Mucosa of descending colon (tissue), 3 donors: ENCODE data around the gene PTCD2. TPM values are rescaled to one million over a fixed set of nuclear protein-coding genes. Genes with fewer than 3 reads are reported as not detected.

Source experiments
- ATAC-seq: fragments of 200-7000 bp; cut with Tn5 transposase; one replicate; pipeline ENCODE4 v1.9.1; 2020; ENCODE audit warnings: mild to moderate bottlenecking, moderate library complexity
- DNase-seq, 3 donors: peaks; one replicate each; pipeline ENCODE4 v3.0.0-alpha.2; 2020
- H3K36me3 ChIP-seq: fragments of 200-600 bp; one replicate; pipeline ENCODE4 v1.8.0; 2021; ENCODE audit warnings: low read depth, mild to moderate bottlenecking
- H3K4me1 ChIP-seq: fragments of 200-600 bp; one replicate; pipeline ENCODE4 v1.8.0; 2021; ENCODE audit warnings: low read depth, mild to moderate bottlenecking
- H3K4me3 ChIP-seq: fragments of 200-600 bp; one replicate; pipeline ENCODE4 v1.8.0; 2021; ENCODE audit warnings: mild to moderate bottlenecking
- H3K9me3 ChIP-seq: fragments of 200-600 bp; one replicate; pipeline ENCODE4 v1.8.0; 2021; ENCODE audit warnings: mild to moderate bottlenecking
- CTCF ChIP-seq: fragments of 200-600 bp; IDR thresholded peaks from one replicate; pipeline ENCODE4 v1.8.0; 2022; ENCODE audit warnings: antibody characterized with exemption, mild to moderate bottlenecking
- intact Hi-C, 2 donors: fragments of 100-400 bp; cut with DNase I in 1 of 2; cut with micrococcal nuclease in 1 of 2; formaldehyde crosslinking; loops; one replicate each; pipeline versions ENCODE4 v1.11.0 to v1.11.1; 2022; cut with DNase I, micrococcal nuclease
- total RNA-seq, 3 donors: library from RNA; stranded (reverse); fragmentation: NEBNext Ultra II Directional in 2 of 3; extraction: Animal tissue kit (Norgen Biotek cat#: 25700) in 2 of 3; gene quantifications; one replicate each; pipeline versions ENCODE4 v1.2.1 to v1.2.4, GENCODE V29; 2021 to 2023
- donor health status: DM: no; HTN: no; CAD: no; lungs with moderate emphysema.
- donor health status: DM: no; HTN: no; CAD: no.
- donor health status: DM: no; HTN: yes; CAD: no.

PTCD2 gene
- total RNA-seq, 3 donors from 2014 or later = 4.7 to 6.3 (median 5.2) TPM

GRCh38 chr5:72298711-72299110 lies 21.5 kb upstream of the PTCD2 start:
- intact Hi-C loops = no loop called here
- no peaks in the 10 kb centered on the region for H3K9me3 ChIP-seq
- DNase-seq = no peak
- ATAC-seq = no peak
- no peak overlapping the region for H3K4me3 ChIP-seq
- no peak for TF ChIP-seq CTCF
- H3K4me1 ChIP-seq = no peaks in the 10 kb centered on the region
- H3K36me3 ChIP-seq = no peaks in the 10 kb centered on the region

GRCh38 chr5:72300590-72301339 lies 19.4 kb upstream of the PTCD2 start:
- intact Hi-C loops = loop anchor here (10.0 kb wide), 1 partner anchor 516 kb away; no protein-coding TSS in a partner anchor
- DNase-seq (no peak), ATAC-seq (no peak)
- no peaks in the 10 kb centered on the region for H3K36me3 ChIP-seq
- no peak overlapping the region for H3K4me3 ChIP-seq
- TF ChIP-seq CTCF = no peak
- H3K4me1 ChIP-seq = no peaks in the 10 kb centered on the region
- no peaks in the 10 kb centered on the region for H3K9me3 ChIP-seq

DNA sequence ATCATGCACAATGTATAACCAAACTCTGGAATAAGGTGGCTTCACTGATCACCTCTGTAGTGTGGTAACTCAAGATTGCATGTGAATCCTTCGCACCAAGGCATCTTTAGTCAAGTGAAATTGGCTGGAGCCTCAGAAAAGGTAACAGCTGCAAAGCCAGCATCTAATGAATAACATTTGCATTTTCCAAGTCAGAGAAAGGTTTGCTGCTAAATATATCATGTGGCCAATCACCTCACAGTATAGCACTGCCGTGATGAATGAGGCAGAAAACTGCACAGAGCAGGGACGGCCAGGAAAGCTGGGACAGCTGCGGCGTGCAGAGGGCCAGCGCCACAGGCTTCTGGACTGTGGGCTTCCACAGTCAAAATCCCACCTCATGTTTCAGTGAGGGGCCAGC lies 18.6 kb upstream of the PTCD2 start:
- TF ChIP-seq CTCF = no peak
- Histone ChIP-seq H3K4me1 (no peaks in the 10 kb centered on the region), H3K9me3 (no peaks in the 10 kb centered on the region), H3K36me3 (no peaks in the 10 kb centered on the region), H3K4me3 (no peak overlapping the region)
- ATAC-seq = peak; percentile 26
- intact Hi-C loops = loop anchor here (10.0 kb wide), 1 partner anchor 517 kb away; no protein-coding TSS in a partner anchor
- DNase-seq = no peak

GRCh38 chr5:72302171-72302570 lies 18.0 kb upstream of the PTCD2 start:
- TF ChIP-seq CTCF = no peak
- peaks cover 4% of the 10 kb centered on the region for H3K4me1 ChIP-seq
- no peaks in the 10 kb centered on the region for H3K36me3 ChIP-seq
- no peaks in the 10 kb centered on the region for H3K9me3 ChIP-seq
- DNase-seq (no peak), ATAC-seq (no peak)
- intact Hi-C loops = loop anchor here (10.0 kb wide), 1 partner anchor 517 kb away; no protein-coding TSS in a partner anchor
- H3K4me3 ChIP-seq = no peak overlapping the region

DNA sequence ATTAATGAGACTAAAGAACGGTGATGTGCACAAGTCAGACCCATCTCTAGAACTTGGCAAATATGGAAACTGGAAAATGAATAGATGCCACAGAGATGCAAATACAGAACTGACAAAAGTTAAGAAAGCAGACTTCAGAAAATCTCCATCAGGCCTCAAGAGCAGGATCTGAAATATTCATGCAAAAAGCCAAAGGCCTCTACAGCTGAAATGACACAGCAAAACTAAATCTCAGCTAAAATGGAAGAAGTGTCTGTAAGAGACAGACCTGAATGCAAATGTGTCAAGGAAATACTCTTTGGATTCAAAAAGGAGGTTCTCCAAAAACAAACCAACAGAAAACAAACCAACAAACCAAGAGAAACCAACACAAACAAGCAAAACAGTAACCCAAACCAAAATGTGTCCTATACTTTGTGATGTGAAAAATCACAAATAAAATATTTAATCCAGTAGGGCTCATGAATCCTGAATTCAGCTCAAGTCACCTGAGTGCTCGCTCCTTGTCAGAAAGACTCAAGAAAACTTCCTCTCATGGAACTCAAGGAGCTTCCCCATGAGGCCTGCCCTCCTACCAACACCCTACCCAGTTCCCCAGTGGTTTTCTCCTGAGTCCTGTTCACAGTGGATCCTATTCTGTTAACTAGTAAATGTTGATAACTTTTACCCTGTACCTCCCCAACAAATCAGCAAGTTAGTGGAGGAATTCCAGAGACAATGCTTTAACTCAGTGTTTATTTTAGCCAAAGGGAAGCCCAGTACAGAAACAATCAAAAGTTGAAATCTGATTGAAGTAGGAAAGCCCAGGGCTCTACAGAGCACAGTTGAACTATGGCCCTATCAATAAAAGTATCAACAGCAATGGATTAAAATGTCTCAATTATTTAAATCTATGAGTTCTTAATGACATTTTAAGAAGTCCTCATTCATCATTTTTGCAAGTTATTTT lies 14.7 kb upstream of the PTCD2 start:
- no peak overlapping the region for H3K4me3 ChIP-seq
- no peak for TF ChIP-seq CTCF
- ATAC-seq (no peak), DNase-seq (no peak)
- H3K36me3 ChIP-seq = no peaks in the 10 kb centered on the region
- no peaks in the 10 kb centered on the region for H3K9me3 ChIP-seq
- intact Hi-C loops = loop anchor here (10.0 kb wide), 1 partner anchor 521 kb away; no protein-coding TSS in a partner anchor
- peaks cover 8% of the 10 kb centered on the region for H3K4me1 ChIP-seq
